ENCODE data around the gene GPR21.

DNA sequence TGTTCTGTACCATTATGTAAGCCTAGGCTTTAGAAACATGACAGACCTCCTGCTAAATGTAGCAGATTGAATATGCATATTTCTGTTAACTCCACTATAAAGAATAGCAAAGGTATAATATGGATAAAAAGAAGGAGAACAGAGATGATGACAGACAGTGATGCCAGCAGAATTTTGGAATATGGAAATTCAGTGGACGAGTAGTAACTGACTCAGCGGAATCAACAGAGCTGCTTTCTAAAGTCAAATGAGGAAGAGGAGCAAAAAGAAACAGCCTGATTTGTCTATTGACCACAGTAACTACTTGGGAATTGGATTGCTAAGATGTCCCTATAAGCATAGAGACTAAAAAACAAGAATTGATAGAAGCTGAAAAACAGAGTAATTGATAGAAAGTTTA, 8.0 kb downstream of the GPR21 start:
- no peak for TF ChIP-seq CTCF (IDR thresholded peaks at IDR 0.05)
- TF ChIP-seq POLR2A (IDR thresholded peaks at IDR 0.05) = no peak

Measured in stomach (tissue), 4 donors.